Gastrocnemius medialis (tissue), 4 donors: ENCODE data around the gene CADPS.

ENCODE experiments used
- POLR2A ChIP-seq, 2 donors: fragments of 450-650 bp; IDR thresholded peaks; one replicate each; pipeline ENCODE4 v1.6.1; 2017; ENCODE audit warnings: antibody characterized with exemption in 2 of 2, mild to moderate bottlenecking in 2 of 2, moderate library complexity in 2 of 2
- TF ChIP-seq, protein P1 (sequence below), 5 experiments: fragments of 450-650 bp in 3 of 5; fragments of 200-600 bp in 2 of 5; sonication (generic) in 2 of 5; IDR thresholded peaks in 4 of 5; conservative IDR thresholded peaks in 1 of 5; 1 replicate in 4 of 5; 2 replicates in 1 of 5; pipeline ENCODE4 v1.5.1; 2016 to 2019; ENCODE audit warnings: antibody characterized with exemption in 5 of 5, mild to moderate bottlenecking in 3 of 5, moderate library complexity in 3 of 5

DNA sequence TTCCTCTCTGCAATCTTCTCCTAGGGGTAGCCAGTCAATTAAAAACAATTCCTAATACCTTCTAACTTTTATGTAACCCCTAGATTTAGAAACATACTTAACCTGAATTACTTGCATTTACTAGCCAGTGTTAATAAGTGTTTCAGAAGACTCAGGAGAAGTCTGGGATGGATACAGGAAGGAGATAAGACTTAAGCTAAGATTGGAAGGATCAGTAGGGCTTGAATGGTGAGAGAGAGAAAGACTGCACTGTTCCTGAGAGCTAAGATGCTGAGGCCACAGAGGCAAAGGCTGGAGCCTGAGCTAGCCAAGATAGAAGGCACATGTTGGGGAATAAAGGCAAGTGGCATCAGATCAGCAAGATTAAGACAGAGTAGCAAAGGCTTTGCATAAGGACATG is 30.1 kb upstream of the CADPS start:
- TF ChIP-seq, protein P1, sequence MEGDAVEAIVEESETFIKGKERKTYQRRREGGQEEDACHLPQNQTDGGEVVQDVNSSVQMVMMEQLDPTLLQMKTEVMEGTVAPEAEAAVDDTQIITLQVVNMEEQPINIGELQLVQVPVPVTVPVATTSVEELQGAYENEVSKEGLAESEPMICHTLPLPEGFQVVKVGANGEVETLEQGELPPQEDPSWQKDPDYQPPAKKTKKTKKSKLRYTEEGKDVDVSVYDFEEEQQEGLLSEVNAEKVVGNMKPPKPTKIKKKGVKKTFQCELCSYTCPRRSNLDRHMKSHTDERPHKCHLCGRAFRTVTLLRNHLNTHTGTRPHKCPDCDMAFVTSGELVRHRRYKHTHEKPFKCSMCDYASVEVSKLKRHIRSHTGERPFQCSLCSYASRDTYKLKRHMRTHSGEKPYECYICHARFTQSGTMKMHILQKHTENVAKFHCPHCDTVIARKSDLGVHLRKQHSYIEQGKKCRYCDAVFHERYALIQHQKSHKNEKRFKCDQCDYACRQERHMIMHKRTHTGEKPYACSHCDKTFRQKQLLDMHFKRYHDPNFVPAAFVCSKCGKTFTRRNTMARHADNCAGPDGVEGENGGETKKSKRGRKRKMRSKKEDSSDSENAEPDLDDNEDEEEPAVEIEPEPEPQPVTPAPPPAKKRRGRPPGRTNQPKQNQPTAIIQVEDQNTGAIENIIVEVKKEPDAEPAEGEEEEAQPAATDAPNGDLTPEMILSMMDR (IDR thresholded peaks at IDR 0.05 in 4 of 5, conservative IDR thresholded peaks at IDR 0.05 in 1 of 5): no peak
- TF ChIP-seq POLR2A (IDR thresholded peaks at IDR 0.05): no peak
